ENCODE results near the gene TM4SF20.

- no peak for TF ChIP-seq CTCF (IDR thresholded peaks at IDR 0.05)
- no peak for TF ChIP-seq POLR2A (IDR thresholded peaks at IDR 0.05)
These were observed 9.5 kb upstream of the TM4SF20 start for GRCh38 chr2:227388537-227389011.

All from sigmoid colon (tissue), 3 donors.